A549 (cell line): Measurements from ENCODE around the gene GLRA2. TPM values are rescaled to one million over a fixed set of nuclear protein-coding genes. Genes with fewer than 3 reads are reported as not detected.
"Not testable (repeated sequence)": the region's sequence is repeated elsewhere in the genome, so short reads cannot be mapped to it uniquely, and the experiment has no call there.

Source experiments
- ATAC-seq, 2 experiments: fragments of 200-7000 bp in 1 of 2; fragments of >200 bp in 1 of 2; cut with Nextera tagmentation in 1 of 2; cut with Tn5 transposase in 1 of 2; 3 replicates each; pipeline versions ENCODE4 v1.8.0 to v1.9.1; 2018 to 2020; ENCODE audit warnings: mild to moderate bottlenecking in 1 of 2, moderate library complexity in 1 of 2
- CTCF ChIA-PET: fragments of 300-600 bp; sonication (Branson Sonifier 250); formaldehyde crosslinking; extraction: SDS; loops from one replicate; lab custom pipeline; 2021; ENCODE audit warnings: antibody characterized with exemption, inconsistent platforms; lab: Yijun Ruan, JAX
- POLR2A ChIA-PET: fragments of 350-600 bp; formaldehyde crosslinking; extraction: SDS; loops from one replicate; lab custom pipeline; 2021; ENCODE audit warnings: antibody characterized with exemption, inconsistent platforms; lab: Yijun Ruan, JAX
- DNase-seq, 2 experiments: peaks; one replicate each; pipeline versions ENCODE4 v3.0.0 to v3.0.0-alpha.2; 2011 to 2016; ENCODE audit warnings: low read depth in 1 of 2, low spot score in 1 of 2
- FAIRE-seq: peaks from 2 replicates; lab custom pipeline; 2011; peaks lifted over from hg19 to GRCh38; lab: Jason Lieb, UNC
- H3K27ac ChIP-seq, 2 experiments: fragments of >200 bp; sonication (Bioruptor Twin); formaldehyde crosslinking; 3 replicates each; pipeline ENCODE4 v1.5.1; 2016 to 2017
- H3K4me1 ChIP-seq: fragments of >200 bp; sonication (Bioruptor Twin); formaldehyde crosslinking; 3 replicates; pipeline ENCODE4 v1.6.1; 2016
- H3K4me2 ChIP-seq: fragments of >200 bp; sonication (Bioruptor Twin); formaldehyde crosslinking; 3 replicates; pipeline ENCODE4 v1.6.1; 2016
- H3K4me3 ChIP-seq: fragments of >200 bp; sonication (Bioruptor Twin); formaldehyde crosslinking; 3 replicates; pipeline ENCODE4 v1.5.1; 2016
- H3K9me3 ChIP-seq: fragments of >200 bp; sonication (Bioruptor Twin); formaldehyde crosslinking; 3 replicates; pipeline ENCODE4 v1.6.1; 2016
- CEBPB ChIP-seq, 2 experiments: fragments of >200 bp in 1 of 2; sonication (Bioruptor Twin) in 1 of 2; formaldehyde crosslinking in 1 of 2; IDR thresholded peaks; 2 replicates each; pipeline ENCODE4 v1.6.1; 2012 to 2016
- FOXS1 ChIP-seq: fragments of 250-450 bp; sonication (Bioruptor Pico); IDR thresholded peaks from 2 replicates; pipeline ENCODE4 v1.5.0; 2020; ENCODE audit warnings: mild to moderate bottlenecking, moderate library complexity
- HDAC2 ChIP-seq: fragments of 200-600 bp; sonication (generic); IDR thresholded peaks from 2 replicates; pipeline ENCODE4 v1.6.1; 2016
- HEYL ChIP-seq: fragments of 250-450 bp; sonication (Bioruptor Pico); IDR thresholded peaks from 2 replicates; pipeline ENCODE4 v1.8.0; 2021; ENCODE audit warnings: mild to moderate bottlenecking, moderate library complexity
- HOXB5 ChIP-seq: fragments of 250-450 bp; sonication (Bioruptor Pico); IDR thresholded peaks from 2 replicates; pipeline ENCODE4 v1.5.0; 2020; ENCODE audit warnings: mild to moderate bottlenecking, moderate library complexity
- KDM1A ChIP-seq: fragments of 200-600 bp; sonication (generic); IDR thresholded peaks from 2 replicates; pipeline ENCODE4 v1.6.1; 2016; ENCODE audit warnings: low read depth, mild to moderate bottlenecking
- MAFK ChIP-seq: fragments of 450-650 bp; IDR thresholded peaks from 2 replicates; pipeline ENCODE4 v1.6.1; 2014; ENCODE audit not compliant: partially characterized antibody
- MAZ ChIP-seq: fragments of 150-350 bp; IDR thresholded peaks from 2 replicates; pipeline ENCODE4 v1.6.1; 2014; ENCODE audit warnings: antibody characterized with exemption, low read depth, low read length, borderline replicate concordance
- NPAS2 ChIP-seq: fragments of 250-450 bp; sonication (Bioruptor Pico); IDR thresholded peaks from 2 replicates; pipeline ENCODE4 v1.8.0; 2022; ENCODE audit warnings: mild to moderate bottlenecking, moderate library complexity, borderline replicate concordance
- POLR2A ChIP-seq: IDR thresholded peaks from 2 replicates; pipeline ENCODE4 v1.6.1; 2012; ENCODE audit warnings: mild to moderate bottlenecking, low read length
- RNF2 ChIP-seq: fragments of 200-600 bp; sonication (generic); IDR thresholded peaks from 2 replicates; pipeline ENCODE4 v1.6.1; 2016; ENCODE audit warnings: low read depth, mild to moderate bottlenecking, antibody characterized with exemption, moderate library complexity, borderline replicate concordance
- SREBF2 ChIP-seq: fragments of 450-650 bp; IDR thresholded peaks from 2 replicates; pipeline ENCODE4 v1.6.1; 2014; ENCODE audit warnings: mild to moderate bottlenecking, moderate library complexity
- ZNF302 ChIP-seq: fragments of 250-450 bp; sonication (Bioruptor Pico); IDR thresholded peaks from 2 replicates; pipeline ENCODE4 v1.9.0; 2021; ENCODE audit warnings: inconsistent platforms, mild to moderate bottlenecking, moderate library complexity
- ZSCAN20 ChIP-seq: fragments of 250-450 bp; sonication (Bioruptor Pico); IDR thresholded peaks from 2 replicates; pipeline ENCODE4 v1.8.0; 2022; ENCODE audit warnings: mild to moderate bottlenecking, moderate library complexity
- WGBS: methylation state at CpG from one replicate; pipeline ENCODE4 v1.1.6; 2017; ENCODE audit errors: missing lambda C conversion rate; 5-methylcytosine and 5-hydroxymethylcytosine counted together
- polyA plus RNA-seq, 4 experiments: library from polyadenylated mRNA; depleted of rRNA in 3 of 4; stranded (reverse); fragments of >200 nt; fragmentation: RNase III in 1 of 4; extraction: RNeasy Plus Mini Kit Qiagen cat#74134 plus additional on column Dnase treatment in 1 of 4; gene quantifications; 2 replicates in 3 of 4; 3 replicates in 1 of 4; pipeline ENCODE4 v1.2.3, GENCODE V29; 2011 to 2017
- TF ChIP-seq, protein P1 (sequence below): fragments of 200-600 bp; sonication (generic); IDR thresholded peaks from 2 replicates; pipeline ENCODE4 v1.6.1; 2016; ENCODE audit warnings: antibody characterized with exemption, mild to moderate bottlenecking, moderate library complexity
- TF ChIP-seq, protein P2 (sequence below): fragments of 250-450 bp; sonication (Bioruptor Pico); IDR thresholded peaks from 2 replicates; pipeline ENCODE4 v1.5.0; 2020; ENCODE audit warnings: low read depth, mild to moderate bottlenecking, moderate library complexity
- TF ChIP-seq, protein P3 (sequence below): fragments of >200 bp; sonication (Bioruptor Twin); formaldehyde crosslinking; IDR thresholded peaks from 3 replicates; pipeline ENCODE4 v1.5.1; 2016

GLRA2 gene
- polyA plus RNA-seq, 2 of the 4 experiments (the other 2 are of a cell fraction) = not detected

DNA sequence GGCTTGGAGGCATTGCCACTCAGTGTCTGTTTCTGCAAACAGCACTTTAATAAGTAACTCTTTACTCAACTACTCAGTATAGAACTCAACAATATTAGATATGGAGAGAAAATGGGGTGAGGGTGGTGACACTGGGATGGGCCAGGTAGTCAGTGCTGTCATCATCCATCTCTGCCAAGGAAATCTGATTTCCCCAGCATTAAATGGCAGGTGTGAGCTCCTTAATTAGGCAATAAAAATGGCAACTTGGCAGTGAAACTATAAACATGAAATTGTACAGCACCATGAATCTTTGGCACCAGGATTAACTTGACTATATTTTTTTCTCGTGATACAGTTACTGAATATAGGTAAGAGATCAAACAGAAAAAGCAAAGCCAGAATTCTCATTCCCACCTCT, 146.2 kb downstream of the GLRA2 start (continued):
- TF ChIP-seq, protein P1, sequence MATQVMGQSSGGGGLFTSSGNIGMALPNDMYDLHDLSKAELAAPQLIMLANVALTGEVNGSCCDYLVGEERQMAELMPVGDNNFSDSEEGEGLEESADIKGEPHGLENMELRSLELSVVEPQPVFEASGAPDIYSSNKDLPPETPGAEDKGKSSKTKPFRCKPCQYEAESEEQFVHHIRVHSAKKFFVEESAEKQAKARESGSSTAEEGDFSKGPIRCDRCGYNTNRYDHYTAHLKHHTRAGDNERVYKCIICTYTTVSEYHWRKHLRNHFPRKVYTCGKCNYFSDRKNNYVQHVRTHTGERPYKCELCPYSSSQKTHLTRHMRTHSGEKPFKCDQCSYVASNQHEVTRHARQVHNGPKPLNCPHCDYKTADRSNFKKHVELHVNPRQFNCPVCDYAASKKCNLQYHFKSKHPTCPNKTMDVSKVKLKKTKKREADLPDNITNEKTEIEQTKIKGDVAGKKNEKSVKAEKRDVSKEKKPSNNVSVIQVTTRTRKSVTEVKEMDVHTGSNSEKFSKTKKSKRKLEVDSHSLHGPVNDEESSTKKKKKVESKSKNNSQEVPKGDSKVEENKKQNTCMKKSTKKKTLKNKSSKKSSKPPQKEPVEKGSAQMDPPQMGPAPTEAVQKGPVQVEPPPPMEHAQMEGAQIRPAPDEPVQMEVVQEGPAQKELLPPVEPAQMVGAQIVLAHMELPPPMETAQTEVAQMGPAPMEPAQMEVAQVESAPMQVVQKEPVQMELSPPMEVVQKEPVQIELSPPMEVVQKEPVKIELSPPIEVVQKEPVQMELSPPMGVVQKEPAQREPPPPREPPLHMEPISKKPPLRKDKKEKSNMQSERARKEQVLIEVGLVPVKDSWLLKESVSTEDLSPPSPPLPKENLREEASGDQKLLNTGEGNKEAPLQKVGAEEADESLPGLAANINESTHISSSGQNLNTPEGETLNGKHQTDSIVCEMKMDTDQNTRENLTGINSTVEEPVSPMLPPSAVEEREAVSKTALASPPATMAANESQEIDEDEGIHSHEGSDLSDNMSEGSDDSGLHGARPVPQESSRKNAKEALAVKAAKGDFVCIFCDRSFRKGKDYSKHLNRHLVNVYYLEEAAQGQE = no peak
- TF ChIP-seq MAFK = no peak

DNA sequence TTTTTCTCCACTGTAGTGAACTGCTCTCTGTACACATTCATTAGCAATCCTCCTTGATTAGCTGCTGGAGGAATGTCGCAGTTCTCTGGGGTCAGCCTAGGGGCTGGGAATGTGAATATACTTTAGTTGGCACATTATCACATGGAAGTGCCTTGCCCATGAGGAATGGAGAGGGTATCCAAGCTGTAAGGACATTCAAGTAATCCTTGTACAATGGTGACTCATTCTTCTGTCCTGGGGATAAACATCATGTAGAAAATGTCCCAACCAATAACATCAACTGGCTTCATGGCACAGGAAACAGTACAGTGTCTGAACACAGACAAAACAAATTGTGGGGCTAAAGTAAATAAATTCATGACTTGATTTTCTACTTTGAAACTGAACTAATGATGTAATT, 147.1 kb downstream of the GLRA2 start:
- Histone ChIP-seq H3K27ac (no peak overlapping the region), H3K4me2 (no peak overlapping the region), H3K9me3 (no peaks in the 10 kb centered on the region), H3K4me3 (no peak overlapping the region)
- POLR2A ChIA-PET = no interaction called here
- TF ChIP-seq ZSCAN20 (CRISPR knock-in tag) (no peak), HEYL (no peak), FOXS1 (CRISPR knock-in tag) (no peak), HDAC2 (no peak), POLR2A (no peak), ZNF302 (no peak), MAZ (no peak), HOXB5 (CRISPR knock-in tag) (no peak), KDM1A (no peak), CEBPB (IDR thresholded peaks at IDR 0.05) (no peak), RNF2 (no peak), NPAS2 (CRISPR knock-in tag) (no peak), SREBF2 (no peak)
- TF ChIP-seq, protein P2, sequence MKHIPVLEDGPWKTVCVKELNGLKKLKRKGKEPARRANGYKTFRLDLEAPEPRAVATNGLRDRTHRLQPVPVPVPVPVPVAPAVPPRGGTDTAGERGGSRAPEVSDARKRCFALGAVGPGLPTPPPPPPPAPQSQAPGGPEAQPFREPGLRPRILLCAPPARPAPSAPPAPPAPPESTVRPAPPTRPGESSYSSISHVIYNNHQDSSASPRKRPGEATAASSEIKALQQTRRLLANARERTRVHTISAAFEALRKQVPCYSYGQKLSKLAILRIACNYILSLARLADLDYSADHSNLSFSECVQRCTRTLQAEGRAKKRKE (CRISPR knock-in tag) = no peak
- TF ChIP-seq, protein P1 = no peak
- TF ChIP-seq, protein P3, sequence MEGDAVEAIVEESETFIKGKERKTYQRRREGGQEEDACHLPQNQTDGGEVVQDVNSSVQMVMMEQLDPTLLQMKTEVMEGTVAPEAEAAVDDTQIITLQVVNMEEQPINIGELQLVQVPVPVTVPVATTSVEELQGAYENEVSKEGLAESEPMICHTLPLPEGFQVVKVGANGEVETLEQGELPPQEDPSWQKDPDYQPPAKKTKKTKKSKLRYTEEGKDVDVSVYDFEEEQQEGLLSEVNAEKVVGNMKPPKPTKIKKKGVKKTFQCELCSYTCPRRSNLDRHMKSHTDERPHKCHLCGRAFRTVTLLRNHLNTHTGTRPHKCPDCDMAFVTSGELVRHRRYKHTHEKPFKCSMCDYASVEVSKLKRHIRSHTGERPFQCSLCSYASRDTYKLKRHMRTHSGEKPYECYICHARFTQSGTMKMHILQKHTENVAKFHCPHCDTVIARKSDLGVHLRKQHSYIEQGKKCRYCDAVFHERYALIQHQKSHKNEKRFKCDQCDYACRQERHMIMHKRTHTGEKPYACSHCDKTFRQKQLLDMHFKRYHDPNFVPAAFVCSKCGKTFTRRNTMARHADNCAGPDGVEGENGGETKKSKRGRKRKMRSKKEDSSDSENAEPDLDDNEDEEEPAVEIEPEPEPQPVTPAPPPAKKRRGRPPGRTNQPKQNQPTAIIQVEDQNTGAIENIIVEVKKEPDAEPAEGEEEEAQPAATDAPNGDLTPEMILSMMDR = no peak
- TF ChIP-seq, all 56 proteins: peak for 0
- peaks cover 14% of the 10 kb centered on the region; the same call in 2 of the 3 replicates for H3K4me1 ChIP-seq
- DNase-seq = no peak
- CTCF ChIA-PET = no interaction called here
- no peak for ATAC-seq
- peak; percentile 61 for FAIRE-seq
- WGBS = 6% methylated on average over 1 of the region's 1 CpG

DNA sequence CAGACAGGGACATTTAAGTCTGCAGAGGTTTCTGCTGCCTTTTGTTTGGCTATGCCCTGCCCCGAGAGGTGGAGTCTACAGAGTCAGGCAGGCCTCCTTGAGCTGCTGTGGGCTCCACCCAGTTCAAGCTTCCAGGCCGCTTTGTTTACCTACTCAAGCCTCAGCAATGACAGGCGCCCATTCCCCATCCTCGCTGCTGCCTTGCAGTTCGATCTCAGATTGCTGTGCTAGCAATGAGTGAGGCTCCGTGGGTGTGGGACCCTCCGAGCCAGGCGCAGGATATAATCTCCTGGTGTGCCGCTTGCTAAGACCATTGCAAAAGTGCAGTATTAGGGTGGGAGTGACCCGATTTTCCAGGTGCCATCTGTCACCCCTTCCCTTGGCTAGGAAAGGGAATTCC, 159.0 kb downstream of the GLRA2 start:
- FAIRE-seq, H3K9me3 ChIP-seq, DNase-seq, H3K4me2 ChIP-seq, H3K4me1 ChIP-seq, POLR2A ChIA-PET, CTCF ChIA-PET, ATAC-seq, H3K27ac ChIP-seq, H3K4me3 ChIP-seq: not testable (repeated sequence)
- 42% methylated on average over 10 of the region's 10 CpGs for WGBS
